CD4-positive, alpha-beta memory T cell (primary cell): ENCODE data around the gene KRT78. TPM values are rescaled to one million over a fixed set of nuclear protein-coding genes. Genes with fewer than 3 reads are reported as not detected.

Experiments
- CTCF ChIA-PET: fragments of 350-600 bp; sonication (Branson Sonifier 250); formaldehyde crosslinking; loops from one replicate; lab custom pipeline; 2021; ENCODE audit warnings: inconsistent platforms; ENCODE audit not compliant: partially characterized antibody; lab: Charles Lee
- POLR2A ChIA-PET: fragments of 350-600 bp; sonication (Branson Sonifier 250); formaldehyde crosslinking; loops from one replicate; lab custom pipeline; 2021; ENCODE audit not compliant: partially characterized antibody; lab: Charles Lee
- DNase-seq, 5 donors: peaks; one replicate each; pipeline versions ENCODE4 v3.0.0 to v3.0.0-alpha.2; 2020 to 2022; ENCODE audit warnings: mixed read lengths in 1 of 5
- H3K27ac ChIP-seq: one replicate; pipeline ENCODE4 v1.7.0; 2013; ENCODE audit warnings: low read depth, low read length
- H3K27me3 ChIP-seq: 2 replicates; pipeline ENCODE4 v1.7.0; 2013; ENCODE audit warnings: mild to moderate bottlenecking, low read length, moderate library complexity; ENCODE audit not compliant: insufficient read depth
- H3K36me3 ChIP-seq: 2 replicates; pipeline ENCODE4 v1.7.0; 2013; ENCODE audit warnings: mild to moderate bottlenecking, low read length, moderate library complexity; ENCODE audit not compliant: insufficient read depth
- H3K4me1 ChIP-seq: 2 replicates; pipeline ENCODE4 v1.7.0; 2013; ENCODE audit warnings: mild to moderate bottlenecking, low read length, moderate library complexity; ENCODE audit not compliant: insufficient read depth
- H3K4me3 ChIP-seq, 2 donors: one replicate each; pipeline ENCODE4 v1.7.0; 2013; ENCODE audit warnings: low read length in 2 of 2, mild to moderate bottlenecking in 1 of 2
- H3K9me3 ChIP-seq, 2 donors: one replicate each; pipeline ENCODE4 v1.7.0; 2013; ENCODE audit warnings: low read length in 2 of 2, control low read depth in 1 of 2; ENCODE audit not compliant: control insufficient read depth in 1 of 2
- H3K27ac Mint-ChIP-seq, 7 donors: one replicate each; pipeline ENCODE4 v1.8.0; 2020 to 2021; ENCODE audit warnings: mixed read lengths in 7 of 7, mild to moderate bottlenecking in 6 of 7, inconsistent platforms in 3 of 7, moderate library complexity in 3 of 7
- H3K27me3 Mint-ChIP-seq, 2 donors: one replicate each; pipeline ENCODE4 v1.8.0; 2020 to 2021; ENCODE audit warnings: mixed read lengths in 2 of 2
- H3K36me3 Mint-ChIP-seq, 2 donors: one replicate each; pipeline ENCODE4 v1.8.0; 2020 to 2021; ENCODE audit warnings: mixed read lengths in 2 of 2, inconsistent platforms in 1 of 2, mild to moderate bottlenecking in 1 of 2
- H3K4me1 Mint-ChIP-seq, 4 donors: one replicate each; pipeline ENCODE4 v1.8.0; 2020 to 2021; ENCODE audit warnings: mixed read lengths in 4 of 4, mild to moderate bottlenecking in 1 of 4
- H3K4me3 Mint-ChIP-seq, 8 donors: one replicate each; pipeline ENCODE4 v1.8.0; 2020 to 2021; ENCODE audit warnings: mixed read lengths in 8 of 8, mild to moderate bottlenecking in 7 of 8, moderate library complexity in 6 of 8, inconsistent platforms in 3 of 8
- H3K9me3 Mint-ChIP-seq, 8 donors: one replicate each; pipeline ENCODE4 v1.8.0; 2020 to 2021; ENCODE audit warnings: mixed read lengths in 8 of 8, mild to moderate bottlenecking in 5 of 8, inconsistent platforms in 3 of 8, moderate library complexity in 1 of 8
- intact Hi-C: fragments of 100-400 bp; cut with micrococcal nuclease; formaldehyde crosslinking; loops from one replicate; pipeline ENCODE4 v1.15.1; 2023
- polyA plus RNA-seq, 2 donors: library from polyadenylated mRNA; unstranded; fragments of 300-500 nt; fragmentation: Illumina TruSeq; gene quantifications; one replicate each; pipeline ENCODE4 v1.2.3, GENCODE V29; 2021
- total RNA-seq, 2 experiments: library from RNA; stranded (reverse); gene quantifications; one replicate each; pipeline ENCODE4 v1.2.3, GENCODE V29; 2021

The KRT78 gene
- total RNA-seq (not detected), polyA plus RNA-seq (not detected)

- intact Hi-C loops, result no loop called here
- POLR2A ChIA-PET, result no interaction called here
These were observed at the start of gene KRT78 for GRCh38 chr12:52848661-52849255. Gene KRT78, minus strand, starts transcription at chr12:52848994. Its CDS starts 64 bp downstream, at chr12:52848930.

GRCh38 chr12:52896190-52897100 lies 47.7 kb upstream of the KRT78 start:
- Histone ChIP-seq H3K27ac (no peak overlapping the region), H3K36me3 (no peaks in the 10 kb centered on the region), H3K27me3 (no peaks in the 10 kb centered on the region), H3K4me3 (no peak overlapping the region), H3K4me1 (no peaks in the 10 kb centered on the region), H3K9me3 (no peaks in the 10 kb centered on the region)
- Mint-ChIP-seq H3K9me3 (no peaks in the 10 kb centered on the region), H3K4me1 (peaks cover 0 to 1% (median 0%) of the 10 kb centered on the region in 4 donors), H3K36me3 (no peaks in the 10 kb centered on the region), H3K4me3 (no peak overlapping the region), H3K27ac (peak overlapping the region in 1 of 7 donors; percentile 35), H3K27me3 (peaks cover 2 to 17% of the 10 kb centered on the region in 2 donors)
- intact Hi-C loops, result no loop called here
- CTCF ChIA-PET, result interaction anchor here (1.2 to 2.4 kb wide), 4 partner anchors 11 to 88 kb away, joined by 3 to 11 read pairs (median 6); no protein-coding TSS in a partner anchor
- POLR2A ChIA-PET, result no interaction called here
- DNase-seq, result no peak

More at GRCh38 chr12:52848661-52849255, at the start of gene KRT78:
- no peaks in the 10 kb centered on the region for H3K9me3 ChIP-seq
- CTCF ChIA-PET, result no interaction called here
- H3K4me3 Mint-ChIP-seq, result no peak within 1 kb of the TSS
- no peak within 1 kb of the TSS for H3K27ac ChIP-seq
- no peaks in the 10 kb centered on the region for H3K9me3 Mint-ChIP-seq
- H3K4me1 Mint-ChIP-seq, result peaks cover 0 to 1% (median 0%) of the 10 kb centered on the region in 4 donors
- no peaks in the 10 kb centered on the region for H3K36me3 Mint-ChIP-seq
- no peaks in the 10 kb centered on the region for H3K36me3 ChIP-seq
- no peak for DNase-seq
- no peaks in the 10 kb centered on the region for H3K4me1 ChIP-seq
- no peak within 1 kb of the TSS for H3K4me3 ChIP-seq
- no peak within 1 kb of the TSS for H3K27ac Mint-ChIP-seq
- no peaks in the 10 kb centered on the region for H3K27me3 ChIP-seq
- peaks cover 10 to 13% of the 10 kb centered on the region in 2 donors for H3K27me3 Mint-ChIP-seq

GRCh38 chr12:52895726-52896189 lies 47.0 kb upstream of the KRT78 start:
- ChIA-PET CTCF (interaction anchor here (1.3 to 2.4 kb wide), 3 partner anchors 10 to 85 kb away, joined by 6 to 11 read pairs (median 7); no protein-coding TSS in a partner anchor), POLR2A (no interaction called here)
- peaks cover 2 to 15% of the 10 kb centered on the region in 2 donors for H3K27me3 Mint-ChIP-seq
- H3K4me3 ChIP-seq, result no peak overlapping the region
- H3K36me3 Mint-ChIP-seq, result no peaks in the 10 kb centered on the region
- no peaks in the 10 kb centered on the region for H3K36me3 ChIP-seq
- no peaks in the 10 kb centered on the region for H3K9me3 ChIP-seq
- H3K9me3 Mint-ChIP-seq, result no peaks in the 10 kb centered on the region
- H3K4me3 Mint-ChIP-seq, result no peak overlapping the region
- H3K27ac Mint-ChIP-seq, result peak overlapping the region in 1 of 7 donors; percentile 31
- no peak for DNase-seq
- no peak overlapping the region for H3K27ac ChIP-seq
- intact Hi-C loops, result no loop called here
- peaks cover 0 to under 1% (median 0%) of the 10 kb centered on the region in 4 donors for H3K4me1 Mint-ChIP-seq
- H3K27me3 ChIP-seq, result no peaks in the 10 kb centered on the region
- H3K4me1 ChIP-seq, result no peaks in the 10 kb centered on the region

- no peaks in the 10 kb centered on the region for H3K36me3 Mint-ChIP-seq
- Histone ChIP-seq H3K4me1 (no peaks in the 10 kb centered on the region), H3K9me3 (no peaks in the 10 kb centered on the region), H3K27me3 (no peaks in the 10 kb centered on the region), H3K27ac (no peak overlapping the region), H3K36me3 (no peaks in the 10 kb centered on the region), H3K4me3 (no peak overlapping the region)
- ChIA-PET CTCF (interaction anchor here (1.0 to 3.1 kb wide), 3 partner anchors 8 to 88 kb away, joined by 3 to 17 read pairs (median 4); no protein-coding TSS in a partner anchor), POLR2A (no interaction called here)
- intact Hi-C loops, result no loop called here
- no peak overlapping the region for H3K27ac Mint-ChIP-seq
- H3K27me3 Mint-ChIP-seq, result peaks cover 4 to 12% of the 10 kb centered on the region in 2 donors
- DNase-seq, result no peak
- no peak overlapping the region for H3K4me3 Mint-ChIP-seq
- no peaks in the 10 kb centered on the region for H3K4me1 Mint-ChIP-seq
- no peaks in the 10 kb centered on the region for H3K9me3 Mint-ChIP-seq
These were observed 44.2 kb upstream of the KRT78 start for GRCh38 chr12:52892974-52893373.

- ChIA-PET POLR2A (no interaction called here), CTCF (interaction anchor here (1.0 to 3.1 kb wide), 3 partner anchors 7 to 88 kb away, joined by 3 to 17 read pairs (median 4); no protein-coding TSS in a partner anchor)
- no peak overlapping the region for H3K27ac Mint-ChIP-seq
- Histone ChIP-seq H3K27ac (no peak overlapping the region), H3K4me3 (no peak overlapping the region), H3K4me1 (no peaks in the 10 kb centered on the region), H3K36me3 (no peaks in the 10 kb centered on the region), H3K27me3 (no peaks in the 10 kb centered on the region), H3K9me3 (no peaks in the 10 kb centered on the region)
- H3K9me3 Mint-ChIP-seq, result no peaks in the 10 kb centered on the region
- H3K4me3 Mint-ChIP-seq, result no peak overlapping the region
- no peak for DNase-seq
- no peaks in the 10 kb centered on the region for H3K36me3 Mint-ChIP-seq
- no peaks in the 10 kb centered on the region for H3K4me1 Mint-ChIP-seq
- peaks cover 4 to 12% of the 10 kb centered on the region in 2 donors for H3K27me3 Mint-ChIP-seq
- intact Hi-C loops, result no loop called here
These were observed 43.5 kb upstream of the KRT78 start for GRCh38 chr12:52892207-52892852.

GRCh38 chr12:52891044-52891443 lies 42.2 kb upstream of the KRT78 start:
- DNase-seq, result no peak
- Histone ChIP-seq H3K36me3 (no peaks in the 10 kb centered on the region), H3K4me1 (no peaks in the 10 kb centered on the region), H3K4me3 (no peak overlapping the region), H3K27me3 (no peaks in the 10 kb centered on the region), H3K27ac (no peak overlapping the region), H3K9me3 (no peaks in the 10 kb centered on the region)
- POLR2A ChIA-PET, result no interaction called here
- intact Hi-C loops, result no loop called here
- no peak overlapping the region for H3K4me3 Mint-ChIP-seq
- no peaks in the 10 kb centered on the region for H3K4me1 Mint-ChIP-seq
- peaks cover 4 to 10% of the 10 kb centered on the region in 2 donors for H3K27me3 Mint-ChIP-seq
- H3K9me3 Mint-ChIP-seq, result no peaks in the 10 kb centered on the region
- H3K36me3 Mint-ChIP-seq, result no peaks in the 10 kb centered on the region
- no peak overlapping the region for H3K27ac Mint-ChIP-seq
- CTCF ChIA-PET, result interaction anchor here (0.7 to 0.9 kb wide), 2 partner anchors 89 to 245 kb away, joined by 3 to 5 read pairs; no protein-coding TSS in a partner anchor
